HG02943 (cell line): ENCODE results near the gene RCN2.
"Not testable (repeated sequence)": the region's sequence is repeated elsewhere in the genome, so short reads cannot be mapped to it uniquely, and the experiment has no call there.

ENCODE experiments used
- ATAC-seq: cut with Tn5 transposase; IDR thresholded peaks from one replicate; pipeline ENCODE4 v1.9.1; 2021; ENCODE audit warnings: mild to moderate bottlenecking, low read depth, moderate library complexity; ENCODE audit not compliant: unreplicated experiment

Gene RCN2

GRCh38 chr15:76930831-76931396 lies 635 bp upstream of the RCN2 start:
- ATAC-seq: no peak

GRCh38 chr15:76932135-76932966 lies 802 bp downstream of the RCN2 start:
- ATAC-seq: peak; percentile 3

GRCh38 chr15:76935620-76936019 lies 4.1 kb downstream of the RCN2 start:
- ATAC-seq: no peak

GRCh38 chr15:76936671-76937070 lies 5.1 kb downstream of the RCN2 start:
- ATAC-seq: no peak

- ATAC-seq: no peak
Measured at GRCh38 chr15:76938752-76939151, 7.2 kb downstream of the RCN2 start.

- no peak for ATAC-seq
Measured at GRCh38 chr15:76939715-76940114, 8.2 kb downstream of the RCN2 start.

- no peak for ATAC-seq
Measured at GRCh38 chr15:76941636-76942035, 10.1 kb downstream of the RCN2 start.

- ATAC-seq: no peak
Measured at GRCh38 chr15:76942331-76942730, 10.8 kb downstream of the RCN2 start.

GRCh38 chr15:76945494-76946093 lies 14.0 kb downstream of the RCN2 start:
- ATAC-seq: no peak

GRCh38 chr15:76947454-76947853 lies 15.9 kb downstream of the RCN2 start:
- no peak for ATAC-seq

GRCh38 chr15:76951220-76951619 lies 19.7 kb downstream of the RCN2 start:
- no peak for ATAC-seq

GRCh38 chr15:76953913-76954312 lies 22.4 kb downstream of the RCN2 start:
- ATAC-seq: no peak

- no peak for ATAC-seq
Measured at GRCh38 chr15:76954744-76955143, 23.2 kb downstream of the RCN2 start.

GRCh38 chr15:76961268-76962011 lies 29.9 kb downstream of the RCN2 start:
- no peak for ATAC-seq

- no peak for ATAC-seq
Measured at GRCh38 chr15:76962337-76963013, 30.9 kb downstream of the RCN2 start.

- no peak for ATAC-seq
Measured at GRCh38 chr15:76963596-76963995, 32.0 kb downstream of the RCN2 start.

GRCh38 chr15:76964157-76964556 lies 32.6 kb downstream of the RCN2 start:
- ATAC-seq: no peak

- not testable (repeated sequence) for ATAC-seq
Measured at GRCh38 chr15:76966051-76966450, 34.5 kb downstream of the RCN2 start.

- no peak for ATAC-seq
Measured at GRCh38 chr15:76967067-76967466, 35.5 kb downstream of the RCN2 start.

- ATAC-seq: no peak
Measured at GRCh38 chr15:76968306-76968705, 36.8 kb downstream of the RCN2 start.
